IMR-90 (cell line): ENCODE measurements around the gene CD44. TPM values are rescaled to one million over a fixed set of nuclear protein-coding genes. Genes with fewer than 3 reads are reported as not detected.

ENCODE experiments used
- ATAC-seq: fragments of 200-7000 bp; cut with Tn5 transposase; 2 replicates; pipeline ENCODE4 v1.9.1; 2020; ENCODE audit warnings: low read depth, mild to moderate bottlenecking, moderate library complexity
- BruUV-seq: library from RNA; stranded (reverse); fragments of 400-500 nt; replicated peaks from 2 replicates; lab custom pipeline; 2021; lab: Mats Ljungman, UMichigan
- CTCF ChIA-PET: fragments of 300-600 bp; formaldehyde crosslinking; extraction: SDS; loops from one replicate; lab custom pipeline; 2021; ENCODE audit warnings: antibody characterized with exemption; lab: Yijun Ruan, JAX
- POLR2A ChIA-PET: fragments of 300-600 bp; sonication (Branson Sonifier 250); formaldehyde crosslinking; loops from one replicate; lab custom pipeline; 2022; ENCODE audit warnings: antibody characterized with exemption; ENCODE audit not compliant: unreplicated experiment; lab: Charles Lee
- DNase-seq: peaks from one replicate; pipeline ENCODE4 v3.0.0; 2013
- H2AFZ ChIP-seq: replicated peaks from 2 replicates; pipeline ENCODE3; 2013; ENCODE audit warnings: low read length, mild to moderate bottlenecking; ENCODE audit not compliant: poor library complexity
- H2AK5ac ChIP-seq: 2 replicates; pipeline ENCODE4 v1.6.1; 2013; ENCODE audit warnings: low read depth, low read length, inconsistent platforms
- H2AK9ac ChIP-seq: replicated peaks from 2 replicates; pipeline ENCODE3; 2013; ENCODE audit warnings: mild to moderate bottlenecking, low read depth, low read length, moderate library complexity; ENCODE audit not compliant: poor library complexity
- H2BK120ac ChIP-seq: 2 replicates; pipeline ENCODE4 v1.6.1; 2013; ENCODE audit warnings: low read depth, low read length, inconsistent platforms
- H2BK15ac ChIP-seq: 3 replicates; pipeline ENCODE4 v1.6.1; 2013; ENCODE audit warnings: low read depth, low read length, inconsistent platforms
- H2BK20ac ChIP-seq: 2 replicates; pipeline ENCODE4 v1.6.1; 2013; ENCODE audit warnings: low read depth, mild to moderate bottlenecking, inconsistent platforms, low read length, moderate library complexity
- H2BK5ac ChIP-seq: 2 replicates; pipeline ENCODE4 v1.6.1; 2013; ENCODE audit warnings: mild to moderate bottlenecking, low read depth, low read length, inconsistent platforms; ENCODE audit not compliant: poor library complexity, severe bottlenecking
- H3K14ac ChIP-seq: replicated peaks from 2 replicates; pipeline ENCODE4 v1.6.1; 2013; ENCODE audit warnings: low read depth, low read length, inconsistent platforms
- H3K18ac ChIP-seq: 2 replicates; pipeline ENCODE4 v1.6.1; 2013; ENCODE audit warnings: low read depth, low read length, control low read depth
- H3K23ac ChIP-seq: 2 replicates; pipeline ENCODE4 v1.6.1; 2013; ENCODE audit warnings: low read depth, low read length, inconsistent platforms
- H3K27ac ChIP-seq: 2 replicates; pipeline ENCODE4 v1.5.1; 2013; ENCODE audit warnings: mild to moderate bottlenecking, control low read depth, low read length; ENCODE audit not compliant: insufficient read depth
- H3K27me3 ChIP-seq: 2 replicates; pipeline ENCODE4 v1.6.1; 2013; ENCODE audit warnings: low read length; ENCODE audit not compliant: control insufficient read depth, insufficient read depth
- H3K36me3 ChIP-seq: 2 replicates; pipeline ENCODE4 v1.6.1; 2013; ENCODE audit warnings: low read length, mixed read lengths; ENCODE audit not compliant: control insufficient read depth, insufficient read depth
- H3K4ac ChIP-seq: 2 replicates; pipeline ENCODE4 v1.6.1; 2013; ENCODE audit warnings: low read depth, low read length, inconsistent platforms
- H3K4me1 ChIP-seq: 2 replicates; pipeline ENCODE4 v1.6.1; 2013; ENCODE audit warnings: low read length, mixed read lengths; ENCODE audit not compliant: control insufficient read depth, insufficient read depth
- H3K4me2 ChIP-seq: 2 replicates; pipeline ENCODE4 v1.6.1; 2013; ENCODE audit warnings: low read depth, mild to moderate bottlenecking, control low read depth, low read length, moderate library complexity
- H3K4me3 ChIP-seq: 2 replicates; pipeline ENCODE4 v1.5.1; 2013; ENCODE audit warnings: low read depth, mild to moderate bottlenecking, control low read depth, low read length, moderate library complexity; ENCODE audit not compliant: insufficient read depth
- H3K56ac ChIP-seq: 2 replicates; pipeline ENCODE4 v1.6.1; 2013; ENCODE audit warnings: low read length, inconsistent platforms; ENCODE audit not compliant: insufficient read depth; ENCODE audit errors: extremely low read depth
- H3K79me1 ChIP-seq, 2 experiments: 2 replicates each; pipeline ENCODE4 v1.6.1; 2013; ENCODE audit warnings: low read length in 2 of 2, inconsistent platforms in 1 of 2, low read depth in 1 of 2
- H3K9ac ChIP-seq: 2 replicates; pipeline ENCODE4 v1.6.1; 2013; ENCODE audit warnings: low read depth, low read length, control low read depth
- H3K9me1 ChIP-seq: 2 replicates; pipeline ENCODE4 v1.6.1; 2013; ENCODE audit warnings: low read length, inconsistent platforms; ENCODE audit not compliant: insufficient read depth
- H3K9me3 ChIP-seq: 2 replicates; pipeline ENCODE4 v1.6.1; 2013; ENCODE audit warnings: low read length; ENCODE audit not compliant: control insufficient read depth, insufficient read depth
- H4K20me1 ChIP-seq: 2 replicates; pipeline ENCODE4 v1.6.1; 2013; ENCODE audit warnings: low read length, inconsistent platforms; ENCODE audit not compliant: insufficient read depth
- H4K5ac ChIP-seq: 2 replicates; pipeline ENCODE4 v1.6.1; 2013; ENCODE audit warnings: mild to moderate bottlenecking, low read depth, low read length, control low read depth
- H4K8ac ChIP-seq, 2 experiments: 2 replicates each; pipeline ENCODE4 v1.6.1; 2013; ENCODE audit warnings: low read depth in 2 of 2, low read length in 2 of 2, control low read depth in 1 of 2, inconsistent platforms in 1 of 2
- H4K91ac ChIP-seq: 2 replicates; pipeline ENCODE4 v1.6.1; 2013; ENCODE audit warnings: low read depth, low read length, inconsistent platforms; ENCODE audit not compliant: insufficient read depth
- CHD1 ChIP-seq: IDR thresholded peaks from 2 replicates; pipeline ENCODE4 v1.6.1; 2012; ENCODE audit warnings: low read depth, low read length, improper control_type of control experiment
- RAD21 ChIP-seq: IDR thresholded peaks from 2 replicates; pipeline ENCODE4 v1.6.1; 2012; ENCODE audit warnings: low read length, improper control_type of control experiment
- WGBS, 2 experiments: methylation state at CpG; one replicate each; pipeline versions ENCODE4 v1.1.5 to v1.1.7; 2013; ENCODE audit warnings: missing lambda C conversion rate in 2 of 2; ENCODE audit not compliant: insufficient read length in 1 of 2; ENCODE audit errors: extremely low coverage in 2 of 2; 5-methylcytosine and 5-hydroxymethylcytosine counted together
- dilution Hi-C: fragments of 300-500 bp; cut with HindIII; formaldehyde crosslinking; loops from one replicate; pipeline ENCODE4 v1.14.3; 2018; ENCODE audit warnings: low sequenced_read_pairs; ENCODE audit not compliant: unreplicated experiment
- in situ Hi-C: fragments of 300-500 bp; cut with MboI; formaldehyde crosslinking; loops from 3 replicates; pipeline ENCODE4 v1.14.3; 2019; ENCODE audit warnings: low sequenced_read_pairs, inconsistent platforms, mixed read lengths
- intact Hi-C: fragments of 100-400 bp; cut with micrococcal nuclease; formaldehyde crosslinking; loops from 2 replicates; pipeline ENCODE4 v1.10.0; 2022
- polyA plus RNA-seq, 3 experiments: library from polyadenylated mRNA; depleted of rRNA; stranded (reverse); fragments of >200 nt; gene quantifications; 2 replicates each; pipeline ENCODE4 v1.2.3, GENCODE V29; 2012; ENCODE audit warnings: low replicate concordance in 1 of 3
- total RNA-seq: library from RNA; depleted of rRNA; stranded (reverse); fragments of >200 nt; gene quantifications from 2 replicates; pipeline ENCODE4 v1.2.3, GENCODE V29; 2012

CD44 gene
- total and polyA plus RNA-seq, 2 of the 4 experiments (the other 2 are of a cell fraction), result 357 to 947 TPM

DNA sequence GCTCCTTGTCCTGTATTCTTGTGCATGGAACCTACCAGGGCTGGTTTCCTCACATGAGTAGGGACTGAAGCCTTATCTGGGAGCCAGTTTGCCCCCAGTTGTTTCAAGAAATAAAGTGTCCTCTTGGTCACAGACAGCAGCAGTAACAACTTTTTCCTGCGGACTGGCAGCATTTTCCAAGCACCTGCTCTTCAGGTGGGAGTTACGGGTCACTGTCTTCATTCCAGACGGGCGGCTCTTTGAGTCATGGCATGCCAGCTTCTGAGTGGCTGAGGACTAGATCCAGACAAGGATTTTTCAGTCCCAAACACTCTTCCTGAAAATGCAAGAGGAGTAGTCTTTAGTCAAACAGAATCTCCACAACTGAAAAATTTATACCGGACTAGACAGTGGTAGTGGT is 2.7 kb upstream of the CD44 start:
- Histone ChIP-seq H3K79me1 (peaks cover 4 to 26% of the 10 kb centered on the region in 2 experiments; a peak in 3 of 4 replicates), H3K9me3 (no peaks in the 10 kb centered on the region), H4K20me1 (peaks cover 20% of the 10 kb centered on the region), H2BK5ac (no peak overlapping the region), H3K4ac (no peak overlapping the region), H2AFZ (no peak overlapping the region), H3K4me2 (no peak overlapping the region), H3K36me3 (peaks cover 5% of the 10 kb centered on the region; the same call in 1 of the 2 replicates), H3K23ac (peak overlapping the region; percentile 4; the same call in 1 of the 2 replicates), H2BK120ac (no peak overlapping the region), H3K27ac (no peak overlapping the region), H2BK15ac (no peak overlapping the region), H2AK5ac (no peak overlapping the region), H3K14ac (no peak overlapping the region), H3K56ac (no peak overlapping the region), H3K9ac (no peak overlapping the region), H2BK20ac (no peak overlapping the region), H3K27me3 (no peaks in the 10 kb centered on the region), H4K5ac (no peak overlapping the region), H4K91ac (no peak overlapping the region), H3K4me3 (no peak overlapping the region), H4K8ac (no peak overlapping the region), H3K9me1 (peaks cover 8% of the 10 kb centered on the region; the same call in 1 of the 2 replicates), H3K18ac (no peak overlapping the region), H3K4me1 (peaks cover 7% of the 10 kb centered on the region), H2AK9ac (no peak overlapping the region)
- ATAC-seq (no peak), DNase-seq (no peak)
- in situ Hi-C loops, result no loop called here
- dilution Hi-C loops, result no loop called here
- intact Hi-C loops, result no loop called here
- no CpG with 5 or more reads among the region's 5 CpGs for WGBS, 2 experiments
- TF ChIP-seq RAD21 (no peak), CHD1 (no peak)
- ChIA-PET POLR2A (no interaction called here), CTCF (interaction anchor here (1.1 kb wide), 1 partner anchor 107 kb away, joined by 3 read pairs; no protein-coding TSS in a partner anchor)
- no TSS peak for BruUV-seq
